ENCODE data around the gene RASSF7. TPM values are rescaled to one million over a fixed set of nuclear protein-coding genes. Genes with fewer than 3 reads are reported as not detected.

RASSF7 gene
- total RNA-seq, 2 donors from 2014 or later = 49.5 to 134 TPM

DNA sequence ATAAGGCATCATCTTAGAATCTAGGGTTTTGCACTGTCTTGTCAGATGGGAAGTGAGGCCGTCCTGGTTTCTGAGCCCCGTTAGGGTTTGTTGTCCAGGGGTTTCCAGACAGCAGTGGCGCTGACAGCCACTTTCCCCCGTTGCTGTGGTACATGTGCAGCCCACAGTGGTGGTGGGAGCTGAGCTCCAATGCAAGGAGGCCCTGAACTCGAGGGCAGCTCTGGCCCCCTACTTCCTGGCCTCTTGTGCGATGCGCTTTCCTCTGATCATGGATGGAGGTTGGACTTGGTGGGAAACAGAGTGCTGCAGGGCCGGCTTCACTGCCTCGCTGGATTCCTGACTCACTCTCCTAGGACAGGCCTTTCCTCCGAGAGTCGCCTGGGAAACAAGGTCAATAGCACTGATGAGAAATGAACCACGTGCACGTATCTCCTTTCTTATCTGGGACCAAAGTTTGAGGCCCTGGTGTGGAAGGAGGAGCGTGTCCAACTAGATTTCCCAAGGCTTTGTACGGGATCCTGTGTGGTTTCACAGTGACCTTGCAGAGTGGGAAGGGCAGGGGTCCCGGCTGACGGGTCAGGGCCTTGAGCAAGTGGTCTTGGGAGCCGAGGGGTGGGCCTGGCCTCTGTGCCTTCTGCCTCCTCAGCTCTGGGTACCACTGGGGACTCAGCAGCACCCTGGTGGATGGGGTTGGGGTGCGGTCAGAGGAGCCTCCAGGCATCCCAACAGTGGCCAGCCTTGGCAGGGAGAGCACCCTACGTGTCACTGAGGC, 19.2 kb downstream of the RASSF7 start:
- Histone ChIP-seq H3K4me3 (no peak overlapping the region), H3K27me3 (no peaks in the 10 kb centered on the region), H3K27ac (peak overlapping the region in 2 of 4 donors; percentile 13 to 54), H3K9me3 (no peaks in the 10 kb centered on the region), H3K36me3 (replicated peaks in 1 of 2; ENCODE audit: insufficient read depth in 1 of 2, low read depth in 2 of 2) (peaks cover 4 to 5% of the 10 kb centered on the region in 2 donors), H3K4me1 (peaks cover 52% of the 10 kb centered on the region)
- 32 to 34% methylated on average over 10 to 20 of the region's 20 CpGs for WGBS, 2 donors
- TF ChIP-seq POLR2A (IDR thresholded peaks at IDR 0.05) = no peak
- TF ChIP-seq, protein P1, sequence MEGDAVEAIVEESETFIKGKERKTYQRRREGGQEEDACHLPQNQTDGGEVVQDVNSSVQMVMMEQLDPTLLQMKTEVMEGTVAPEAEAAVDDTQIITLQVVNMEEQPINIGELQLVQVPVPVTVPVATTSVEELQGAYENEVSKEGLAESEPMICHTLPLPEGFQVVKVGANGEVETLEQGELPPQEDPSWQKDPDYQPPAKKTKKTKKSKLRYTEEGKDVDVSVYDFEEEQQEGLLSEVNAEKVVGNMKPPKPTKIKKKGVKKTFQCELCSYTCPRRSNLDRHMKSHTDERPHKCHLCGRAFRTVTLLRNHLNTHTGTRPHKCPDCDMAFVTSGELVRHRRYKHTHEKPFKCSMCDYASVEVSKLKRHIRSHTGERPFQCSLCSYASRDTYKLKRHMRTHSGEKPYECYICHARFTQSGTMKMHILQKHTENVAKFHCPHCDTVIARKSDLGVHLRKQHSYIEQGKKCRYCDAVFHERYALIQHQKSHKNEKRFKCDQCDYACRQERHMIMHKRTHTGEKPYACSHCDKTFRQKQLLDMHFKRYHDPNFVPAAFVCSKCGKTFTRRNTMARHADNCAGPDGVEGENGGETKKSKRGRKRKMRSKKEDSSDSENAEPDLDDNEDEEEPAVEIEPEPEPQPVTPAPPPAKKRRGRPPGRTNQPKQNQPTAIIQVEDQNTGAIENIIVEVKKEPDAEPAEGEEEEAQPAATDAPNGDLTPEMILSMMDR (IDR thresholded peaks at IDR 0.05) = no peak
- DNase-seq (peak; percentile 39 to 69 (median 64)), ATAC-seq (no peak)
- intact Hi-C loops (cut with DNase I) = no loop called here

DNA sequence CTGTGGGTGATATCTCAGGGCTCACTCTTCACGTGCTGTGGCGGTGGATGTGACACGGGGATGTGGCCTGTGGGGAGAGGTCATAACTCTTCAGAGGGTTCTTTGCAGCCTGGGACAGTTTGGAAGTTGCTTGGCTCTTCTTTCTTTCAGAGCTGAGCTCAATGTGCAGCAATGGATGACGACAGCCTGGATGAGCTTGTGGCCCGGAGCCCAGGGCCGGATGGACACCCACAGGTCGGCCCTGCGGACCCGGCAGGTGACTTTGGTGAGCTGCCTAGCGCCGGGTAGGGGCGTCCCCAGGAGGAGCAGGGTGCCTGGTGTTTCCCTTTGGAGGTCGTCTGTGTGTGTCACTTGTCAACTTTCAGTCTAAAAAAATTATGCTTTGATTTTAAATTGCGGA, 20.6 kb downstream of the RASSF7 start:
- Histone ChIP-seq H3K9me3 (no peaks in the 10 kb centered on the region), H3K36me3 (replicated peaks in 1 of 2; ENCODE audit: insufficient read depth in 1 of 2, low read depth in 2 of 2) (peaks cover 4 to 5% of the 10 kb centered on the region in 2 donors), H3K4me1 (peaks cover 47% of the 10 kb centered on the region), H3K27me3 (no peaks in the 10 kb centered on the region), H3K27ac (no peak overlapping the region), H3K4me3 (no peak overlapping the region)
- no peak for ATAC-seq
- TF ChIP-seq, protein P1 (IDR thresholded peaks at IDR 0.05) = no peak
- TF ChIP-seq POLR2A (IDR thresholded peaks at IDR 0.05) = no peak
- WGBS, 2 donors = 81 to 85% methylated on average over 5 to 14 of the region's 14 CpGs
- no peak for DNase-seq
- intact Hi-C loops (cut with DNase I) = no loop called here

DNA sequence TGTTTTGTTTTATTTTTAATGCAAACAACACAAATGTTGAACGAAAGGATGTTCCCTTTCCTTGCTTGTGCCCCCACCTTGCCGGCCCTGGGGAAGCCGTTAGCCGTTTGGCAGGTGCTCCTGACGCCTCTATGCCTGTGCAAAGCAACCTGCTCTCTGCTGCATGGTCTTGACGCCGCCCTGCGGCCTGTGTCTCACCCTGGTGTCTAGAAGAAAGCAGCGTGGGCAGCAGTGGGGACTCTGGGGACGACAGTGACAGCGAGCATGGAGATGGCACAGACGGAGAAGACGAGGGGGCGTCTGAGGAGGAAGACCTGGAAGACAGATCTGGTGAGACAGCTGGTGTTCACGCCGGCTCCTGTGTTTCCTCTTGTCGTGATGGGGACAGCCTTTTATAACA, 21.0 kb downstream of the RASSF7 start:
- DNase-seq (no peak), ATAC-seq (no peak)
- Histone ChIP-seq H3K27ac (no peak overlapping the region), H3K4me3 (no peak overlapping the region), H3K4me1 (peaks cover 47% of the 10 kb centered on the region), H3K36me3 (replicated peaks in 1 of 2; ENCODE audit: insufficient read depth in 1 of 2, low read depth in 2 of 2) (peaks cover 5% of the 10 kb centered on the region in 2 donors), H3K27me3 (no peaks in the 10 kb centered on the region), H3K9me3 (no peaks in the 10 kb centered on the region)
- intact Hi-C loops (cut with DNase I) = no loop called here
- WGBS, 2 donors = 78 to 80% methylated on average over 11 to 17 of the region's 17 CpGs
- TF ChIP-seq POLR2A (IDR thresholded peaks at IDR 0.05) = no peak
- TF ChIP-seq, protein P1 (IDR thresholded peaks at IDR 0.05) = no peak

DNA sequence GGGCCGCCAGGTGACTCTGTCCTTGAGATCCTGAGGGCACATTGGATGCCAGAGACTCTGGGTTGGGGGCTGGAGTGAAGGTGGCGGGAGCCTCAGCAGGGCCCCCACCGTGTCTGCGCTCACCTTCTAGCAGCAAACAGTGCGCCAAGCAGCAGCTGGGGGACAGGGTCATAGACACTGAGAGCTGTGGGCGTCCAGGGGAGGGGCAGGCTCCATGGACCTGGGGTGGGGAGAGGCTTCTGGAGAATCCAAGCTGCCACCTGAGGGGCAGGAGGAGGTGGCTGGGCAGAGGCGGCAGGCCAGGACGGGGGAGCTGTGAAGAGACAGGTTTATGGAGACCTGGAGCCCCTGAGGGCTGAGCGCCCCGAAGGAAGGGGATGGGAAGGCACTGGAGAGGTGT, 23.5 kb downstream of the RASSF7 start:
- H3K27ac ChIP-seq = no peak overlapping the region
- no peak overlapping the region for H3K4me3 ChIP-seq
- H3K4me1 ChIP-seq = peaks cover 22% of the 10 kb centered on the region
- peaks cover 5 to 18% of the 10 kb centered on the region in 2 donors for H3K36me3 ChIP-seq (replicated peaks in 1 of 2; ENCODE audit: insufficient read depth in 1 of 2, low read depth in 2 of 2)
- no peaks in the 10 kb centered on the region for H3K27me3 ChIP-seq
- intact Hi-C loops (cut with DNase I) = no loop called here
- no peaks in the 10 kb centered on the region for H3K9me3 ChIP-seq
- ATAC-seq (no peak), DNase-seq (no peak)
- WGBS, 2 donors = 85 to 90% methylated on average over 9 to 10 of the region's 10 CpGs
- TF ChIP-seq POLR2A (IDR thresholded peaks at IDR 0.05) = no peak
- TF ChIP-seq, protein P1 (IDR thresholded peaks at IDR 0.05) = no peak
